H9 (cell line): ENCODE results near the gene C10orf95. TPM values are rescaled to one million over a fixed set of nuclear protein-coding genes. Genes with fewer than 3 reads are reported as not detected.

ENCODE experiments used
- DNase-seq: peaks from one replicate; pipeline ENCODE4 v3.0.0-alpha.2; 2017
- H2AFZ ChIP-seq: one replicate; pipeline ENCODE4 v1.6.1; 2013; ENCODE audit warnings: mild to moderate bottlenecking, low read length, control low read depth, moderate library complexity
- H2AK5ac ChIP-seq: 2 replicates; pipeline ENCODE4 v1.6.1; 2013; ENCODE audit warnings: low read length, control low read depth, mixed read lengths; ENCODE audit not compliant: insufficient read length
- H2BK120ac ChIP-seq: one replicate; pipeline ENCODE4 v1.6.1; 2013; ENCODE audit warnings: low read depth, mild to moderate bottlenecking, low read length, control low read depth, inconsistent platforms; ENCODE audit not compliant: poor library complexity, severe bottlenecking
- H2BK12ac ChIP-seq: 2 replicates; pipeline ENCODE4 v1.6.1; 2013; ENCODE audit warnings: low read length, control low read depth, mixed read lengths, low read depth; ENCODE audit not compliant: insufficient read length
- H2BK15ac ChIP-seq: 2 replicates; pipeline ENCODE4 v1.6.1; 2013; ENCODE audit warnings: low read depth, low read length, control low read depth
- H2BK20ac ChIP-seq: one replicate; pipeline ENCODE4 v1.6.1; 2013; ENCODE audit warnings: low read depth, mild to moderate bottlenecking, low read length, control low read depth, inconsistent platforms; ENCODE audit not compliant: poor library complexity, severe bottlenecking
- H2BK5ac ChIP-seq: 2 replicates; pipeline ENCODE4 v1.6.1; 2013; ENCODE audit warnings: low read length, control low read depth, mixed read lengths; ENCODE audit not compliant: insufficient read length
- H3K14ac ChIP-seq: 2 replicates; pipeline ENCODE4 v1.6.1; 2013; ENCODE audit warnings: low read length, control low read depth; ENCODE audit not compliant: insufficient read depth
- H3K18ac ChIP-seq: 2 replicates; pipeline ENCODE4 v1.6.1; 2013; ENCODE audit warnings: low read depth, mild to moderate bottlenecking, mixed read lengths, low read length, control low read depth; ENCODE audit not compliant: insufficient read length
- H3K23ac ChIP-seq: 2 replicates; pipeline ENCODE4 v1.6.1; 2013; ENCODE audit warnings: low read length, control low read depth, mixed read lengths, low read depth; ENCODE audit not compliant: insufficient read length
- H3K23me2 ChIP-seq: 2 replicates; pipeline ENCODE4 v1.6.1; 2013; ENCODE audit warnings: low read depth, mild to moderate bottlenecking, mixed read lengths, low read length, control low read depth; ENCODE audit not compliant: insufficient read length, poor library complexity, severe bottlenecking
- H3K27ac ChIP-seq: 2 replicates; pipeline ENCODE4 v1.5.1; 2013; ENCODE audit warnings: low read length, control low read depth, mixed read lengths, low read depth; ENCODE audit not compliant: insufficient read length
- H3K27me3 ChIP-seq: 2 replicates; pipeline ENCODE4 v1.6.1; 2013; ENCODE audit warnings: low read length, control low read depth, inconsistent platforms; ENCODE audit not compliant: insufficient read depth
- H3K4ac ChIP-seq: 2 replicates; pipeline ENCODE4 v1.6.1; 2013; ENCODE audit warnings: low read depth, mild to moderate bottlenecking, control low read depth, inconsistent platforms, low read length, moderate library complexity
- H3K4me1 ChIP-seq: 2 replicates; pipeline ENCODE4 v1.6.1; 2013; ENCODE audit warnings: low read length, control low read depth, inconsistent platforms; ENCODE audit not compliant: insufficient read depth
- H3K4me2 ChIP-seq: 2 replicates; pipeline ENCODE4 v1.6.1; 2013; ENCODE audit warnings: low read length, control low read depth, mixed read lengths; ENCODE audit not compliant: insufficient read length, insufficient read depth
- H3K56ac ChIP-seq: 2 replicates; pipeline ENCODE4 v1.6.1; 2013; ENCODE audit warnings: low read depth, mild to moderate bottlenecking, mixed read lengths, low read length, control low read depth; ENCODE audit not compliant: insufficient read length
- H3K79me1 ChIP-seq: 2 replicates; pipeline ENCODE4 v1.6.1; 2013; ENCODE audit warnings: low read depth, mild to moderate bottlenecking, moderate library complexity, low read length, control low read depth, inconsistent platforms; ENCODE audit not compliant: insufficient read depth, poor library complexity, severe bottlenecking
- H3K79me2 ChIP-seq: 2 replicates; pipeline ENCODE4 v1.6.1; 2013; ENCODE audit warnings: low read length, control low read depth, inconsistent platforms; ENCODE audit not compliant: insufficient read depth
- H3K9ac ChIP-seq: 2 replicates; pipeline ENCODE4 v1.6.1; 2013; ENCODE audit warnings: low read length, control low read depth, mixed read lengths; ENCODE audit not compliant: insufficient read length; ENCODE audit errors: extremely low read depth
- H3K9me3 ChIP-seq: one replicate; pipeline ENCODE4 v1.6.1; 2013; ENCODE audit warnings: low read depth, low read length, inconsistent platforms; ENCODE audit not compliant: control insufficient read depth
- H3T11ph ChIP-seq: one replicate; pipeline ENCODE4 v1.6.1; 2013; ENCODE audit warnings: mild to moderate bottlenecking, low read length, control low read depth, inconsistent platforms
- H4K20me1 ChIP-seq: one replicate; pipeline ENCODE4 v1.6.1; 2013; ENCODE audit not compliant: control insufficient read depth, insufficient read length, insufficient read depth
- H4K5ac ChIP-seq: 2 replicates; pipeline ENCODE4 v1.6.1; 2013; ENCODE audit warnings: low read depth, mild to moderate bottlenecking, mixed read lengths, low read length, control low read depth; ENCODE audit not compliant: insufficient read length
- H4K8ac ChIP-seq: replicated peaks from 2 replicates; pipeline ENCODE4 v1.6.1; 2013; ENCODE audit warnings: low read length, control low read depth, mixed read lengths, low read depth; ENCODE audit not compliant: insufficient read length
- H4K91ac ChIP-seq: 2 replicates; pipeline ENCODE4 v1.6.1; 2013; ENCODE audit warnings: low read depth, mild to moderate bottlenecking, moderate library complexity, mixed read lengths, low read length, control low read depth; ENCODE audit not compliant: insufficient read length
- H3K27ac Mint-ChIP-seq, 3 experiments: 2 replicates in 2 of 3; 3 replicates in 1 of 3; pipeline ENCODE4 v1.8.0; 2020 to 2021; ENCODE audit warnings: mixed read lengths in 3 of 3, mild to moderate bottlenecking in 1 of 3, moderate library complexity in 1 of 3
- H3K27me3 Mint-ChIP-seq: 2 replicates; pipeline ENCODE4 v1.8.0; 2021; ENCODE audit warnings: low read depth, mild to moderate bottlenecking, moderate library complexity, mixed read lengths
- H3K36me3 Mint-ChIP-seq, 3 experiments: 2 replicates in 2 of 3; 3 replicates in 1 of 3; pipeline ENCODE4 v1.8.0; 2020 to 2021; ENCODE audit warnings: low read depth in 3 of 3, mixed read lengths in 3 of 3; ENCODE audit not compliant: insufficient read depth in 1 of 3
- H3K4me1 Mint-ChIP-seq, 2 experiments: 2 replicates each; pipeline ENCODE4 v1.8.0; 2020; ENCODE audit warnings: mixed read lengths in 2 of 2
- H3K4me3 Mint-ChIP-seq, 2 experiments: 2 replicates in 1 of 2; 3 replicates in 1 of 2; pipeline ENCODE4 v1.8.0; 2020 to 2021; ENCODE audit warnings: mild to moderate bottlenecking in 2 of 2, mixed read lengths in 2 of 2, moderate library complexity in 1 of 2
- H3K9me3 Mint-ChIP-seq, 2 experiments: 2 replicates in 1 of 2; 3 replicates in 1 of 2; pipeline ENCODE4 v1.8.0; 2020; ENCODE audit warnings: mild to moderate bottlenecking in 2 of 2, mixed read lengths in 2 of 2, moderate library complexity in 1 of 2
- WGBS: extraction: QIAGEN DNeasy Blood & Tissue Kit; methylation state at CpG from one replicate; pipeline ENCODE4 v1.1.7; 2013; ENCODE audit warnings: missing lambda C conversion rate, low lambda C conversion rate, mixed read lengths; ENCODE audit not compliant: insufficient read length; ENCODE audit errors: extremely low coverage; 5-methylcytosine and 5-hydroxymethylcytosine counted together
- total RNA-seq: library from RNA; stranded (reverse); gene quantifications from 2 replicates; pipeline ENCODE4 v1.2.1, GENCODE V29; 2021
- TF ChIP-seq, protein P1 (sequence below): fragments of 200-600 bp; sonication (generic); conservative IDR thresholded peaks from 3 replicates; pipeline ENCODE4 v1.8.0; 2021; ENCODE audit warnings: antibody characterized with exemption, mild to moderate bottlenecking

Gene C10orf95
- total RNA-seq, 1 experiment from 2014 or later: not detected

DNA sequence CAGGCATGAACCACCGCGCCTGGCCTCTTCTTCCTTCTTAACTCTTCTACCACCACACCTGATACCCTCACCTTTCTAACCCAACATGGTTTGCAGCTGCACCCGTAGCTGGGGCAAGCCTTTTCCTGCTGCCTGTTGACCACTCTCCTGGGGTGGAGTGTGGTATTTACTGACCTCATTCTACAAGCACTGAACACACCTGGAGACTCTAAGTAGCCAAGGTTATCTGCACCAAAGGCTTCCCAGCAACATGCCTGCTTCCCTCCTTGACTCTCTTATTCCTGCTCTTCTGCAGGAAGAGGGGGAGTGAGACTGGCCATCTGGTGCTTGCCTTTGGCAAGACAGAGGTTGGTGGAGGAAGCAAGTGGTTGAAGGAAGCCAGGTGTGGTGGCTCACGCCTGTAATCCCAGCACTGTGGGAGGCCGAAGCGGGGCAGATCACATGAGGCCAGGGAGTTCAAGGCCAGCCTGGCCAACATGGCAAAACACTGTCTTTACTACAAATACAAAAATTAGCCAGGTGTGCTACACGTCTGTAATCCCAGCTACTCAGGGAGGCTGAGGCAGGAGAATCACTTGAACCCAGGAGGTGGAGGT, 41.1 kb upstream of the C10orf95 start:
- H2AK5ac ChIP-seq: no peak overlapping the region
- H3K9ac ChIP-seq: no peak overlapping the region
- no peak overlapping the region for H3K27ac ChIP-seq
- H4K8ac ChIP-seq: no peak overlapping the region
- H3K4me3 Mint-ChIP-seq: peak overlapping the region in 1 of 2 experiments; percentile 54; a peak in 1 of 5 replicates
- no peak overlapping the region for H2BK5ac ChIP-seq
- peaks cover 5% of the 10 kb centered on the region; the same call in 1 of the 2 replicates for H3K79me2 ChIP-seq
- H2BK120ac ChIP-seq: no peak overlapping the region
- no peak overlapping the region for H3K18ac ChIP-seq
- DNase-seq: no peak
- H3K27me3 ChIP-seq: no peaks in the 10 kb centered on the region
- H3K9me3 ChIP-seq: no peaks in the 10 kb centered on the region
- no peak overlapping the region for H2BK20ac ChIP-seq
- no peak overlapping the region for H3K14ac ChIP-seq
- H3K36me3 Mint-ChIP-seq: peaks cover 10 to 31% (median 28%) of the 10 kb centered on the region in 3 experiments; a peak in 6 of 7 replicates
- no peaks in the 10 kb centered on the region for H3K27me3 Mint-ChIP-seq
- no peaks in the 10 kb centered on the region for H4K20me1 ChIP-seq
- H3K4ac ChIP-seq: no peak overlapping the region
- H3K56ac ChIP-seq: no peak overlapping the region
- H3K4me1 Mint-ChIP-seq: no peaks in the 10 kb centered on the region; a peak in 1 of 4 replicates
- TF ChIP-seq, protein P1, sequence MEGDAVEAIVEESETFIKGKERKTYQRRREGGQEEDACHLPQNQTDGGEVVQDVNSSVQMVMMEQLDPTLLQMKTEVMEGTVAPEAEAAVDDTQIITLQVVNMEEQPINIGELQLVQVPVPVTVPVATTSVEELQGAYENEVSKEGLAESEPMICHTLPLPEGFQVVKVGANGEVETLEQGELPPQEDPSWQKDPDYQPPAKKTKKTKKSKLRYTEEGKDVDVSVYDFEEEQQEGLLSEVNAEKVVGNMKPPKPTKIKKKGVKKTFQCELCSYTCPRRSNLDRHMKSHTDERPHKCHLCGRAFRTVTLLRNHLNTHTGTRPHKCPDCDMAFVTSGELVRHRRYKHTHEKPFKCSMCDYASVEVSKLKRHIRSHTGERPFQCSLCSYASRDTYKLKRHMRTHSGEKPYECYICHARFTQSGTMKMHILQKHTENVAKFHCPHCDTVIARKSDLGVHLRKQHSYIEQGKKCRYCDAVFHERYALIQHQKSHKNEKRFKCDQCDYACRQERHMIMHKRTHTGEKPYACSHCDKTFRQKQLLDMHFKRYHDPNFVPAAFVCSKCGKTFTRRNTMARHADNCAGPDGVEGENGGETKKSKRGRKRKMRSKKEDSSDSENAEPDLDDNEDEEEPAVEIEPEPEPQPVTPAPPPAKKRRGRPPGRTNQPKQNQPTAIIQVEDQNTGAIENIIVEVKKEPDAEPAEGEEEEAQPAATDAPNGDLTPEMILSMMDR: no peak
- no peaks in the 10 kb centered on the region for H3K9me3 Mint-ChIP-seq
- no peak overlapping the region for H2BK12ac ChIP-seq
- H4K91ac ChIP-seq: no peak overlapping the region
- no peak overlapping the region for H3K4me2 ChIP-seq
- no peaks in the 10 kb centered on the region for H3K4me1 ChIP-seq
- H3T11ph ChIP-seq: no peak overlapping the region
- no peak overlapping the region for H4K5ac ChIP-seq
- peak overlapping the region in 2 of 3 experiments; percentile 77 to 96; a peak in 4 of 7 replicates for H3K27ac Mint-ChIP-seq
- H3K23me2 ChIP-seq: no peaks in the 10 kb centered on the region
- H2AFZ ChIP-seq: no peak overlapping the region
- no CpG with 5 or more reads among the region's 7 CpGs for WGBS
- H3K79me1 ChIP-seq: peaks cover 13% of the 10 kb centered on the region
- no peak overlapping the region for H3K23ac ChIP-seq
- no peak overlapping the region for H2BK15ac ChIP-seq
